ENCODE data around the gene PEAK1. TPM values are rescaled to one million over a fixed set of nuclear protein-coding genes. Genes with fewer than 3 reads are reported as not detected.
"Not testable (repeated sequence)": the region's sequence is repeated elsewhere in the genome, so short reads cannot be mapped to it uniquely, and the experiment has no call there.

PEAK1 gene
- total RNA-seq, 1 donor from 2014 or later: 10.5 TPM

DNA sequence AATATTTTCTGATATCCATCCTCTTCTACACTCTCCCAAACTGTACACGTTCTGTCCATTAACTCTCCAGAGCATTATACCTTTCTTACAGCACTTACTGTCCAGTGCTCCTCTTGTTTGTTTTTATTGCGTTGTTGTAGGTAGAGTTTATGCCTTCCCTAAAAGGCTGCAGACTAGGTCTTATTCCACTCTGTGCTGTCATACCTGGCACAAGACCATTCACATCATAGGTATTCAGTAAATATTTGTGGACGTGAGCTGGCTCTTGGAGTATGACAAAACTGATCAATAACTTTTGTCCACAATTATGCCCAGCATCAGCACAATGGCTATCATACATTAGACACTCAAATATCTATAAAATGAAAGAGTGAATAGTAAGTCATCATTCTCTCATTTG is 5.2 kb upstream of the PEAK1 start:
- ATAC-seq: no peak

DNA sequence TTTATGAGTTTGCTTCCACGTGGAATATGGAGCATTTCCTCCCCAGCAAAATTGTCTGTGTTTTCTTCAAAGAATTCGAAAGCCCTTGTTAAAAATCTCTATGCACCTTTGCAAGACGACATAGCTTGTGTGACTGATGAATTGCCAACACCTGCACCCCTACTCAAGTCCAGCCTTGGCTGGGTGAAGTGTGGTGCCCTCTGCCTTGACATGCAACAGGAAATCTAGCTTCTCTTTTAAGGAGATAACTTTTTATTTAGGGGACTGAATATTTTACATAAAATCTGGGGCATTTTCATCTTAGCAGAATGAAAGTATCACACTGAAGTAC is 1.4 kb upstream of the PEAK1 start:
- ATAC-seq: no peak

DNA sequence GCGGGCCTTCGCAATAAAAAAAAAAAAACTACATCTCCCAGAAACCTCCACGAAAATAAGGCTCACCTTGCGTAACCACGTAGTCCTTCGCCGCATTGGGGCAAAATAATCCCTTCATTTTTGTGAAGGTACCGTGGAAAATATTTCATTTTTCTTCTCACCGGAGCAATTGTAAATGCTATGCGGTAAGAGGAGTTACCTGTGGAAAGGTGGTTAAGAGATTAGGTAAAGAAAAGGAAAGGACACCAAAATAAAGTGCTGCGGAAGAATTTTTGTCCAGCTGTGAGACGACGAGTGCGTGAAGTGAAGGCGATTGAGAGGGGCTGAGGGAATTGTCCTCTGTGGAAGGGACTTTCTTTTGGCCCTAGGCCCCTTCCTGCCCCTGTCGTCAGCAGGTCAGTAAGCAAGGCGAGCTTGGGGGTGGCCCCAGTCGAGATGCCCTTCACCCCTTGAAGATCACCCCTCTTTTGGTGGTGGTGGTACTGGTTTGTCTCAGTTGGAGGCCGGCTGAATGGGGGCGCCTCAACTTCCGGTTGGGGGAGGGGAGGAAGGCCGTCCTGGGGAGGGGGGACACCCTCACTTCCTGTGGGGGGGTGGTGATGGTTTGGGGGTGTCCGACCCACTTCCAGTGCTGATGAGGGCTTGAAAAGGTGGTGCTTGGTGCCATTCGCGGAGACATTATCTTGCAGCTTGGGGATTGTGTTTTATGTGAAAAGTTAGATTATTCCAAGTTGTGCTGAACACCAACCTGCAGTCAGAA is 886 bp upstream of the PEAK1 start, which contains the start of gene HMG20A:
Gene HMG20A (plus strand): TSS at position 279 of the 760 bp plus-strand sequence. CDS start 37,520 bp downstream, outside the sequence.
- peak; percentile 47 for ATAC-seq

DNA sequence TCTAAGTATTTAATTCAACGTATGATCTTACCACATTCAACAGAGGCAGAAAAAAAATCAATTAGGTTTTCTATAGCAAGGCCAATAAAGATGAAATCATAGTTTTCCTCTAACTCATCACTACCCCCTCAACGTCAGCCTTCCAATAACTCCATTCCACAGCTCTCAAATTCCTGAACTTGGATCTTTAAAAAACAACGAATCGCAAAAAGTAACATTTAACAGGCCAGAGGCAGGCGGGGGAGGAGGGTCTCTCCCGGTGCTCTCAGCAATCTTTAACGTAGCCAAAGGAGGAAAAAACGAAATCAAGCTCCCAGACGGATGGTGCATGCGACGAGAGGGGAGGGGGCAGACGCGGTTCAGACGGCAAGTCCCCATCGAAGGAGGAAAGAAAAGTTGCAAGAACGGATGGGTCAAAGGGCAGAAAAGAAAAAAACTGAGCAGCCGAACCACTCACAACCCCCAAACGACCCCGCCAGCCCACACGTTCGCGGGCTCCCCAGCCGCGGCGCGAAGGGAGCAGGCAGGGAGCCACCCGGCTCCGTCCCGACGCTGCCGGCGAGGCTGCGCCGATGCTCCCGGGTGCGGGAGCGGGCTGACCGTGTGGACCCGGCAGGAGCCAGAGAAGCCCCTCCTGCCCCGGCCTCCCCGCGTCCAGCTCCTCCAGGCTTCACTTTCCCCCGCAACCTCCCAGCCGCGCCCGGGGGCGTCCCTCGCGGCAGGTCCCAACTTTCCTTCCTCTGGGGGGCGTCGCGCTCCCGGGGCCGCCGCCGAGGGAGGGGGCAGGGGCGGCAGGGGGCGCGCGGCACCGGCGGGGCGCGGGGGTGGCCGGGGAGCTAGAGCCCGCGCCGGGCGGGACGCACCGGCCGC is 703 bp downstream of the PEAK1 start:
- no peak for ATAC-seq

DNA sequence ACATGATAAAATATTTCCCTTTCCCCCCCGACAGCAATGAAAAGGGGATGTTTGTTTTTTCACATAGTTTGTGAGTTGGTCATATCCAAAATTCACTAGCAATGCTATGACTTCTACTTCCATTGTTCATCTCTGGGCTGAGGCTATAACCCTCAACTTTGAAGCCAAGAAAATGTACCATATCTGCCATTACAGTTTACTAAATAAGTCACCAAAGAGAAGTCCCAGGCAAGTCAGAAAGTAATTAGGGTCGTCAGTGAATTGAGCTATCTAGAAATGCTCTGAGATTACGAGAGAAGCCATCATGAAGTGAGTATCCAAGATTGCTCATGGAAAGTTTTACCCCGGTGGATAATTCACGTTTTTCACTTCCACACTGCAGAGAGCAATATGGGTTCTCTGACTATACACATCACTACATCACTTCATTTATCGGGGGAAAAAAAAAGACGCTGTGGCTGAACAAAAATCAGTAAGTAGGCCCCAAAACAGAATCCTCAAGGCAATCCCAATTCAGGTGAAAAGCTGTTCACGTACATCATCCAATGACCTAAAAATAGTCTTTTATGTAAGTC is 1.4 kb downstream of the PEAK1 start:
- no peak for ATAC-seq

DNA sequence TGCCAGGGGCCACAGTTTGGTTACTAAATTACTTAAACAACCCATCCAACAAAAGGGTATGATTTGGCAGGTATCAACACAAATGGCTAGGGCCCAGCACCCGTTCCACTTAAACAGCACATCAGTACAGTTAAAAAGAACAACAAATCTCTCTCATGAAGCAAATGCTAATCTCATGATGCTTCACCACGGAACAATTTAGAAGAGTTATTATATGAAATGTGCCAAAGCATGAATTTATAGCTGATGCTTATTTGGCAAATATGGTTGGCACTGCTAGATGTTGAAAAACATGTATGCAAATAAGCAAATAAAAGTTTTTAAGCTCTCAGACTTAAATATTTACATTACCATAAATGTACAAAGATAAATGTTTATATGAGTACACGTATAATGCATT is 2.3 kb downstream of the PEAK1 start:
- ATAC-seq: no peak

DNA sequence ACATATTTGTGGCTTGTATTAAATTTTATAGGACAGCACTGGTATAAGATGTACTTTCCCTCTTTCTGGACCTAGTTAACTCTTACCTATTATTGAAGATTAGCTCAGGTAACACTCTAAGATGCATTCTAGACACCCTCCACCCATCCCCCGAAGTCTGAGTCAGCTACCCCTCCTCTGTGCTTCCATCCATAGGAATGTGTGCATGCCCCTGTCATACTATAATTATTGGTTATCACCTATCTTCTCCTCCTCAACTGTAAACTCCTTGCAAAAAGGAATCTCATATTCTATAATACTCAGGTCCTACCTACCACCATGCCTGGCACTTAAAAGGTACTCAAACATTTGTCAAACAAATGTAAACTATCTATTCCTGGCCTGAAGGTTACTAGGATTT is 3.0 kb downstream of the PEAK1 start:
- ATAC-seq: no peak

DNA sequence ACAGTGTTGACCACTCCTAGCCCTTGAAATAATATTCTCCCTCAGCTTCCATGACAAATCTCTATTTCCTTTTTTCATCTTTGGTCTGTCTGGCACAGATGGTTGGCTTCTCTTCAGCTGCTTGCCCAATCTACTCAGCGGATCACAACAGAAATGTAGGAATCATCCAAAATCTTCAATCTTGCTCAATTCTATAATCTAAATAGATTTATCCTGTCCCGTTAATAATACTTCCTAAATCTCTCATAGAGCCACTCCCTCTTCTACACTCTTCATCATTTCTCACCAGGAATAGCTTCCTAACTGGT is 3.8 kb downstream of the PEAK1 start:
- no peak for ATAC-seq

DNA sequence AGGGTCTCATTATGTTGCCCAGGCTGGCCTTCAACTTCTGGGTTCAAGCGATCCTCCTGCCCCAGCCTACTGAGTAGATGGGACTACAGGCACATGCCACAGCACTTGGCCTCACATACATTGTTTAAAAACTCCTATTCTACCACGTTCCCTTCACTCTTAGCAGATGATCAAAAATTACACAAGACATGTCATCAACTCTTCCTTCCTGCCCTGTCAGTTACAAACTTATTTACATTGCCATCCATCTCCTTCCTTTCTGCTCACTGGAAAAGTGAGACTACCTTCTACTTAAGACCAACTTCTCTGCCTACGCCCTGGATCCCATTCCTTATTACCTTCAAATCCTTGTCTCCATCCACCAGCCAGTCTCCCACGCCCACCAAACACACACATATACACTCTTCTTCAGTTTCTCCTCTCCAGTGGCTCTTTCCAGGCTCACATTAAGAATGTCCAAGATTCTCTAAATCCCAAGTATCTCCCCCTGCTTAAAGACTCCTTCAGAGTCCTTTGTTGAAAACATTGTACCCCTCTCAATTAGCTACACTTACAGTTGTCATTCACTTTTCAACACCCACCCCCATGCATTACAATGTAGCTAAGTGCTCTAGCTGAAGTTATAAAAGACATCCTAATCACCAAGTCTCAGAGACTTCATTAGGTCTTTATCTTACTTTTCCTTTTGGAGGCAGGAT is 4.3 kb downstream of the PEAK1 start:
- no peak for ATAC-seq

DNA sequence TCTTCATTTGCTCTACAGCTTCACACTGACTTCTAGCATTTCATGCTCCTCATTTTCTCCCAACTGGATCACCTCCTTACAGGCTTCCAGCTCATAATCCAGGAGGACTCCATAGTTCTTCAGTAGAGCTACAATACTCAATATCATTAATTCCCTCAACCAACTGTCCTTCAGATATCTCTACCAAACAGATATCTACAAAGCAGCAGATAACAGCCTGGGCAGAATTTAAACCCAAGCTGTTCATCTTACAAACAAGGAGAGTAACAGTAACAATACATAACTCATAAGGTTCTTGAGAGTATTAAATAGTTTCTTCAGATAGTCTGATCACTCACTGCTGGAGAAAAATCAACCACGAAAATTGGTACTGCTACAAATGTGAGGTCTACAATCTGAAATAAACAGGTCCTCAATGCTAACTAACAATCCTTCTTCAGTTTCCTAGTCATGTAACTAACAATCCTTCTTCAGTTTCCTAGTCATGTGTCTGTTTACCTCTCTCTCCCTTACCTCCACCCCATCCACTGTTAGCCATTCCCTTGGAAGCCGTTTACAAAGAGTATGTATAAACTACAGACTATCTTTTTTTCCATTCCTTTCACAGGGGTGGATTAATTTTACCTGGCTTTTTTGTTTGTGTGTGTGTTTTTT is 5.0 kb downstream of the PEAK1 start:
- no peak for ATAC-seq

DNA sequence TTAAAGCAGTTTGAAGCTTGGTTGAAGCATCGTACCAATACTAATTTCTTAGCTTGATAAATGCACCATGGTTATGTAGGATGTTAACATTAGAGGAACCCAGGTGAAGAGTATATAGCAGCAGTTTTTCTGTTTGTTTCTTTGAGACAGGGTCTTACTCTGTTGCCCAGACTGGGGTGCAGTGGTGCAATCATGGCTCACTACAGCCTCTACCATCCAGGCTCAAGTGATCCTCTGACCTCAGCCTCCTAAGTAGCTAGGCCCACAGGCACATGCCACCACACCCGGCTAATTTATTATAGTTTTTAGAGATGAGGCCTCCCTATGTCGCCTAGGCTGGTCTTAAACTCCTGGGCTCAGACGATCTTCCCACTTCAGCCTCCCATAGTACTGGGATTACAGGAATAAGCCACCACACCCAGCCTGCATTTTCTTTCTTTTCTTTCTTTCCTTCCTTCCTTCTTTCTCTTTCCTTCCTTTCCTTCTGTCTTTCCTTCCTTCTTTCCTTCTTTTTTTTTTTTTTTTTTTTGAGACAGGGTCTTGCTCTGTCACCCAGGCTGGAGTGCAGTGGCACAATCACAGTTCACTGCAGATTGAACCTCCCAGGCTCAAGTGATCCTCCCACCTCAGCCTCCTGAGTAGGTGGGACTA is 6.1 kb downstream of the PEAK1 start:
- ATAC-seq: no peak

DNA sequence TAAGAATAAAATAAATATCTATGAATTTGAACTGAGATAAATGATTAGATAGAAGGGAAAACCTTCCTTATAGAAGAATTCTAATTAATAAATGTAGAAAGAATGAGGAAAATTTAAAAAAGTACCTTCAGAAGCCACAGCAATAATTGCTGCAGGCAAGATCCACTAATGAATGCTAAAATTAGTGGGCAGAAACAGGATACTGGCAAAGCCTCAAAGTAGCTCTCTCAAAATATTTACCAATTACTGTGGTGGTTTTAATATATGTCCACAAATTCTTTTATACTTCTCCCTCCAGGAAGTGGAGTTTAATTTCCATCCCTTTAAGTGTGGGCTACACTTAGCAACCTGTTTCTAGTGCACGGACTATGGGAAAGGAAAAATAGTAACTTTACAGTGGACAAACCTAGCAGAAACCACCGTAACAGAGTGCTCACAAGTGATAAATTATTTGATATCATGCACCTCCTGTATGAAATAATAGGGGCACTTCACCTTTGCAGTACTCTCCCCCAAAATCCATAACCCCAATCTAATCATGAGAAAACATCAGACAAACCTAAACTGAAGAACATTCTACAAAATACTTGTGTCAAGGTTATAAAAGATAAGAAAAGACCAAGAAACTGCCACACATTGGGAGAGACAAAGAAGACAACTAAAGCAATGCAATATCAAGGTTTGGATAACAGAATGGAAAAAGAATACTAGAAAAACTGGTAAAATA is 6.8 kb downstream of the PEAK1 start:
- ATAC-seq: no peak

DNA sequence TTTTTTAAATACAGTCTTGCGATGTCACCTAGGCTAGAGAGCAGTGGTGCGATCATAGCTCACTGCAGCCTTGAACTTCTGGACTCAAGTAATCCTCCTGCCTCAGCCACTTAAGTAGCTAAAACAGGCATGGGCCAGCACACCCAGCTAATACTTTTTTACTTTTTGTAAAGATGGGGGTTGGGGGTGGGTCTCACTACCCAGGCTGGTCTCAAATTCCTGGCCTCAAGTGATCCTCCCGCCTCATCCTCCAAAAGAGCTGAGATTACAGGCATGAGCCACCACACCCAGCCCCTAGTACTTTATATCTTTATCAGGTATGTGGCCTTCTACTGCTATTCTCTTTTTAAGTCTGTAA is 8.3 kb downstream of the PEAK1 start:
- no peak for ATAC-seq

DNA sequence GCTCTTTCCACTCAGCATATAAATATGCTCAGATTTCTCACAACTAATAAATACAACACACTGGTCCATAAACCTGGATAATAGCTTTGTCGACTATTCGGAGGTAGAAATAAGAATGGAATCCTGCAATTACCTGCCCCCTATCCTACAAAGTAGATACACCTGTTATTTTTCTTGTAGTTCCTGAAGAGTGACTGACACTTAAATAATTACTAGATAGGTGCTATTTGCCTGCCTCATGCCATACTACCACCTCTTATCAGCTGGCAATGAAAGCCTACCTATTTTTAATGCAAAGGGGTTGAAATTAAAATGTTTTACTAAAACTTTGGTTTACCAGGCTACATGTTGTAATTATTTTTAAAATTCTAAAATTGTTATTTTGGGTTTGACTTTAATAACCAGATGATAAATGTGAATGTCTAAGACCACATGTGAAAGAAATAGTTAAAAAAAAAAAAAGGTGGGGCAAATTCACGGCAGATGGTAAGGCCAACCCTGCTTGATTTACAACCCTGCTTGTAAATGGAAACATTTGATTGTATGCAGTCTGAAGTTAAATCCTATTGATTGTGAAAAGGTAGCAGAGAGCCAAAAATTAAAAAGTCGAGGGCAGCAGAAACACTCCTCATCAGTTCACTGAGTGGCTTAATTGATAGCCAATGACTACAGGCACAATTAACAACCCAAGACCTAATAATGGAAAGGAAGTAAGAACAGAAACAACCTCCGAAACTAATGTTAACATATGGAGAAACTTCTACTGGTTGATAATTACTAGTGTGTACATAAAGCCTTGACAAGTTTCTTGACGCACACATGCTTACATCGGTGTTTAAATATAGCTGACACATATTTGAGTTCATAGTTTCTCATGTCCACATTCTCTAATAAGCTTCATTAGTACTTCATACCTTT is 8.9 kb downstream of the PEAK1 start:
- ATAC-seq: no peak

DNA sequence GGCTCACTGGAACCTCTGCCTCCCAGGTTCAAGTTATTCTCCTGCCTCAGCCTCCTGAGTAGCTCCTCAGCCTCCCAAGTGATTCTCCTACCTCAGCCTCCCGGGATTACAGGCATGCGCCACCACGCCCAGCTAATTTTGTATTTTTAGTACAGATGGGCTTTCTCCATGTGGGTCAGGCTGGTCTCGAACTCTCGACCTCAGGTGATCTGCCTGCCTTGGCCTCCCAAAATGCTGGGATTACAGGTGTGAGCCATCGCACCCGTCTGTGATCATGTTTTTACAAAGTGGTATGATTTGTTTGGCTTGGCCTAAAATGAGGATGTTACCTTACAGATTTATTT is 9.8 kb downstream of the PEAK1 start:
- ATAC-seq: not testable (repeated sequence)

DNA sequence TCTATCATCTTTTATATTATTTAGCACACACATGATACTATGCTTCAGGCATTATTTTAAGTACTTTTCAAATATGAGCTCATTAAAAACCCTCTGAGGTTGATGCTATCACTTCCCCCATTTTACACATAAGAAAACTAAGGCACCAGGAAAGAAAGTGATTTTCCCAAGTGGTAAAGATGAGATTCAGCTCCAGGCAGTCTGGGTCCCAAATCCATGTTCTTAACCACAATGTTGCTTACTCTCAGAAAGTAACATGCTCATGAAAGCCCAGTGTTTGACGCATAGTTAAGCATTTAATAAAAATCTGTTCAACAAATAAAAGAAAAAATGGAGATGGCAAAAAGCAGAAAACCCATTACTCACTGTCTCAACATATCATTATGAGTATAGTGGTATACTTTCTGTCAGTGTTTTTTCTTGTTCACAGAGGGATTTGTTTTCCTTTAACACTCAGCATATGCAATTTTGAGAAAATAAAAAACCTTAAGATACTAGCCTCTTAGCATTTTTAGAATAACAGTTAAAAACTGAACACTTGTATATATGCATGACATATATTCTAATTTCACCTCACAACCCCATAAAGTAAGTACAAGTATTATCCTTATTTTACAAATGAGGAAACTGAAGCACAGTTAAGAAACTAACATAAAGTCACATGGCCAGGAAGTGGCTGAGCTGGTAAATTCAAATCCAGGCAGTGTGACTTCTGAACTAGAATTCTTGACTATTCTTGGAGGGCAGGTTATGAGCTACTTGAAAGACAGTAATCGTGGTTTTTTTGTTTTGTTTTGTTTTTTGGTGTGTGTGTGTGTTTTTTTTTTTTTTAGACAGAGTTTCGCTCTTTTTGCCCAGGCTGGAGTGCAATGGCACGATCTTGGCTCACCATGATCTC is 10.4 kb downstream of the PEAK1 start:
- ATAC-seq: peak; percentile 32

DNA sequence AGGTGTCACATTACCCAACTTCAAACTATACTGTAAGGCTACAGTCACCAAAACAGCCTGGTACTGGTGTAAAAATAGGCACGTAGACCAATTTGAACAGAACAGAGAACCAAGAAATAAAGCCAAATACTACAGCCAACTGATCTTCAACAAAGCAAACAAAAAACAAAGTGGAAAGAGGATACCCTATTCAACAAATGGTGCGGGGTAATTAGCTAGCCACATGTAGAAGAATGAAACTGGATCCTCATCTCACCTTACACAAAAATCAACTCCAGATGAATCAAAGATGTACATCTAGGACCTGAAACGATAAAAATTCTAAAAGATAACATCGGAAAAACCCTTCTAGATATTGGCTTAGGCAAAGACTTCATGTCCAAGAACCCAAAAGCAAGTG is 13.1 kb downstream of the PEAK1 start:
- no peak for ATAC-seq

DNA sequence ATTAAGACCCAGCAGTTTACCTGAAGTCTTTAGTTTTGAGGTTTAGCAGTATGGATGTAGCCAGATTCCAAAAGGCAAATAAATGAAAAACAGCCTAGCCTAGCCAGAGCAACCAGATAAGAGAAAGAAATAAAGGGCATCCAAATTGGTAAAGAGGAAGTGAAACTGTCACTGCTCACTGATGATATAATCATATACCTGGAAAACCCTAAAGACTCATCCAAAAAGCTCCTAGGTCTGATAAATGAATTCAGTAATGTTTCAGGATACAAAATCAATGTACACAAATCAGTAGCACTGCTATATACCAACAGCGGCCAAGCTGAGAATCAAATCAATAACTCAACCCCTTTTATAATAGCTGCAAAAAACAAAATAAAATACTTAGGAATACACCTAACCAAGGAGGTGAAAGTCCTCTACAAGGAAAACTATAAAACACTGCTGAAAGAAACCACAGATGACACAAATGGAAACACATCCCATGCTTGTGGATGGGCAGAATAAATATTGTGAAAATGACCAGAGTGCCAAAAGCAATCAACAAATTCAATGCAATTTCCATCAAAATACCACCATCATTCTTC is 13.6 kb downstream of the PEAK1 start:
- ATAC-seq: not testable (repeated sequence)
